Spleen (tissue), 11 donors: Measurements from ENCODE around the gene CHST5. TPM values are rescaled to one million over a fixed set of nuclear protein-coding genes. Genes with fewer than 3 reads are reported as not detected.

Experiments
- DNase-seq: peaks from one replicate; pipeline ENCODE4 v3.0.0-alpha.2; 2020
- H3K27ac ChIP-seq, 8 donors: fragments of 200-600 bp; sonication (generic) in 7 of 8; 1 replicate in 4 of 8; 2 replicates in 4 of 8; pipeline versions ENCODE4 v1.5.0 to v1.8.0; 2016 to 2021; ENCODE audit warnings: inconsistent platforms in 4 of 8, mild to moderate bottlenecking in 4 of 8, moderate library complexity in 1 of 8
- H3K27me3 ChIP-seq, 7 donors: fragments of 200-600 bp; sonication (generic) in 6 of 7; replicated peaks in 1 of 7; 1 replicate in 4 of 7; 2 replicates in 3 of 7; pipeline versions ENCODE4 v1.5.0 to v1.8.0; 2016 to 2021; ENCODE audit warnings: inconsistent platforms in 3 of 7, mild to moderate bottlenecking in 1 of 7
- H3K36me3 ChIP-seq, 6 donors: fragments of 200-600 bp; sonication (generic) in 5 of 6; 1 replicate in 4 of 6; 2 replicates in 2 of 6; pipeline versions ENCODE4 v1.5.0 to v1.8.0; 2016 to 2021; ENCODE audit warnings: inconsistent platforms in 2 of 6
- H3K4me1 ChIP-seq, 6 donors: fragments of 200-600 bp; sonication (generic) in 5 of 6; 1 replicate in 3 of 6; 2 replicates in 3 of 6; pipeline versions ENCODE4 v1.5.0 to v1.8.0; 2016 to 2021; ENCODE audit warnings: inconsistent platforms in 3 of 6
- H3K4me3 ChIP-seq, 8 donors: fragments of 200-600 bp; sonication (generic) in 7 of 8; 1 replicate in 4 of 8; 2 replicates in 4 of 8; pipeline versions ENCODE4 v1.5.0 to v1.8.0; 2016 to 2021; ENCODE audit warnings: inconsistent platforms in 4 of 8, mild to moderate bottlenecking in 4 of 8, moderate library complexity in 2 of 8
- H3K9me3 ChIP-seq, 8 donors: fragments of 200-600 bp; sonication (generic) in 7 of 8; 1 replicate in 4 of 8; 2 replicates in 4 of 8; pipeline versions ENCODE4 v1.5.0 to v1.8.0; 2016 to 2021; ENCODE audit warnings: inconsistent platforms in 4 of 8
- CTCF ChIP-seq, 11 experiments: fragments of 200-600 bp in 7 of 11; fragments of 450-650 bp in 4 of 11; sonication (generic) in 4 of 11; IDR thresholded peaks in 8 of 11; conservative IDR thresholded peaks in 3 of 11; 1 replicate in 7 of 11; 2 replicates in 4 of 11; pipeline versions ENCODE4 v1.4.0 to v1.8.0; 2016 to 2021; ENCODE audit warnings: antibody characterized with exemption in 11 of 11, inconsistent platforms in 4 of 11, mild to moderate bottlenecking in 1 of 11
- POLR2A ChIP-seq, 3 donors: fragments of 450-650 bp; IDR thresholded peaks; one replicate each; pipeline ENCODE4 v1.5.1; 2017; ENCODE audit warnings: antibody characterized with exemption in 3 of 3, mild to moderate bottlenecking in 1 of 3
- POLR2AphosphoS5 ChIP-seq, 3 donors: sonication (generic); formaldehyde crosslinking; IDR thresholded peaks; one replicate each; pipeline ENCODE4 v1.5.1; 2017; ENCODE audit warnings: antibody characterized with exemption in 3 of 3
- WGBS, 5 donors: extraction: QIAGEN DNeasy Blood & Tissue Kit in 3 of 5; methylation state at CpG; one replicate each; pipeline versions ENCODE4 v1.1.5 to v1.1.7; 2013 to 2018; 5-methylcytosine and 5-hydroxymethylcytosine counted together
- intact Hi-C: fragments of 100-400 bp; cut with DNase I; formaldehyde crosslinking; loops from one replicate; pipeline ENCODE4 v1.15.0; 2023; ENCODE audit warnings: low total_unique reads
- polyA plus RNA-seq, 3 donors: library from polyadenylated mRNA; stranded (reverse); fragments of 200-250 nt; gene quantifications; one replicate each; pipeline ENCODE4 v1.2.1, GENCODE V29; 2013
- total RNA-seq, 7 donors: library from RNA; depleted of rRNA in 3 of 7; stranded (reverse); fragments of >200 nt in 3 of 7; fragmentation: NEBNext Ultra II Directional in 4 of 7; extraction: Animal tissue kit (Norgen Biotek cat#: 25700) in 4 of 7; gene quantifications; one replicate each; pipeline versions ENCODE4 v1.1.0 to v1.2.1, GENCODE V29; 2016 to 2021
- donor health status: healthy with polysubstance abuse.
- donor health status: DM: no; HTN: no; CAD: no; lungs with moderate emphysema.
- donor health status: DM: no; HTN: no; CAD: no.
- donor health status: Bipolar disorder and iron deficiency.
- donor health status: healthy.
- donor health status: DM: no; HTN: no; CAD: no.
- donor health status: DM: yes; HTN: yes; CAD: no.

Gene CHST5
- total and polyA plus RNA-seq, 10 donors = 0.03 to 0.20 (median 0.07) TPM; not detected in 5

- no peak overlapping the region for H3K4me3 ChIP-seq
- peaks cover 25 to 96% (median 72%) of the 10 kb centered on the region in 6 donors for H3K4me1 ChIP-seq
- no peaks in the 10 kb centered on the region for H3K9me3 ChIP-seq
- H3K27me3 ChIP-seq = no peaks in the 10 kb centered on the region
- no peak for DNase-seq
- intact Hi-C loops = no loop called here
- WGBS, 5 donors = 61 to 80% (median 77%) methylated on average over 2 to 3 of the region's 3 CpGs
- peak overlapping the region in 2 of 8 donors; percentile 7 to 26 for H3K27ac ChIP-seq
- no peak for TF ChIP-seq POLR2AphosphoS5 (IDR thresholded peaks at IDR 0.05)
- TF ChIP-seq CTCF (IDR thresholded peaks at IDR 0.05 in 8 of 11, conservative IDR thresholded peaks at IDR 0.05 in 3 of 11) = no peak
- no peak for TF ChIP-seq POLR2A (IDR thresholded peaks at IDR 0.05)
- H3K36me3 ChIP-seq = peaks cover 0 to 100% (median 93%) of the 10 kb centered on the region in 6 donors
Observed at GRCh38 chr16:75572864-75573542, 37.1 kb upstream of the CHST5 start.

- H3K27me3 ChIP-seq = no peaks in the 10 kb centered on the region
- peaks cover 0 to 82% (median 72%) of the 10 kb centered on the region in 6 donors for H3K36me3 ChIP-seq
- peak overlapping the region in 6 of 8 donors; percentile 45 to 67 (median 60) for H3K27ac ChIP-seq
- H3K9me3 ChIP-seq = no peaks in the 10 kb centered on the region
- intact Hi-C loops = no loop called here
- H3K4me1 ChIP-seq = peaks cover 38 to 90% (median 77%) of the 10 kb centered on the region in 6 donors
- TF ChIP-seq POLR2AphosphoS5 (IDR thresholded peaks at IDR 0.05) = no peak
- no peak for TF ChIP-seq CTCF (IDR thresholded peaks at IDR 0.05 in 8 of 11, conservative IDR thresholded peaks at IDR 0.05 in 3 of 11)
- no peak for TF ChIP-seq POLR2A (IDR thresholded peaks at IDR 0.05)
- WGBS, 5 donors = 57 to 67% (median 59%) methylated on average over 5 of the region's 5 CpGs
- H3K4me3 ChIP-seq = no peak overlapping the region
- no peak for DNase-seq
Observed at GRCh38 chr16:75570396-75571065, 34.6 kb upstream of the CHST5 start.

GRCh38 chr16:75567911-75568310 lies 32.0 kb upstream of the CHST5 start:
- H3K27ac ChIP-seq = peak overlapping the region in 3 of 8 donors; percentile 28 to 67 (median 65)
- peak overlapping the region in 2 of 8 donors; percentile 78 to 97 for H3K4me3 ChIP-seq
- DNase-seq = no peak
- 81 to 94% (median 81%) methylated on average over 4 of the region's 4 CpGs for WGBS, 5 donors
- peaks cover 0 to 55% (median 47%) of the 10 kb centered on the region in 6 donors for H3K36me3 ChIP-seq
- H3K27me3 ChIP-seq = no peaks in the 10 kb centered on the region
- intact Hi-C loops = loop anchor here (5.0 kb wide), 1 partner anchor 54 kb away; the partner anchor contains the start of gene ADAT1
- no peak for TF ChIP-seq CTCF (IDR thresholded peaks at IDR 0.05 in 8 of 11, conservative IDR thresholded peaks at IDR 0.05 in 3 of 11)
- no peak for TF ChIP-seq POLR2A (IDR thresholded peaks at IDR 0.05)
- no peak for TF ChIP-seq POLR2AphosphoS5 (IDR thresholded peaks at IDR 0.05)
- no peaks in the 10 kb centered on the region for H3K9me3 ChIP-seq
- peaks cover 40 to 80% (median 67%) of the 10 kb centered on the region in 6 donors for H3K4me1 ChIP-seq

- H3K9me3 ChIP-seq = no peaks in the 10 kb centered on the region
- H3K4me1 ChIP-seq = peaks cover 38 to 69% (median 59%) of the 10 kb centered on the region in 6 donors
- H3K4me3 ChIP-seq = peak overlapping the region; percentile 70 to 98 (median 94)
- peak overlapping the region; percentile 83 to 96 (median 88) for H3K27ac ChIP-seq
- DNase-seq = no peak
- no peaks in the 10 kb centered on the region for H3K27me3 ChIP-seq
- 1 to 5% (median 3%) methylated on average over 14 to 32 of the region's 32 CpGs for WGBS, 5 donors
- no peak for TF ChIP-seq POLR2AphosphoS5 (IDR thresholded peaks at IDR 0.05)
- no peak for TF ChIP-seq POLR2A (IDR thresholded peaks at IDR 0.05)
- no peak for TF ChIP-seq CTCF (IDR thresholded peaks at IDR 0.05 in 8 of 11, conservative IDR thresholded peaks at IDR 0.05 in 3 of 11)
- H3K36me3 ChIP-seq = peaks cover 0 to 44% (median 36%) of the 10 kb centered on the region in 6 donors
- intact Hi-C loops = loop anchor here (5.0 kb wide), 1 partner anchor 55 kb away; the partner anchor contains the start of gene ADAT1
Observed at GRCh38 chr16:75566758-75567255, 30.9 kb upstream of the CHST5 start.
